Gastroesophageal sphincter (tissue), 4 donors: ENCODE results near the gene GSDMA. TPM values are rescaled to one million over a fixed set of nuclear protein-coding genes. Genes with fewer than 3 reads are reported as not detected.

Experiments used
- ATAC-seq: fragments of 150-250 bp; one replicate; pipeline ENCODE4 v1.9.1; 2016; ENCODE audit warnings: mild to moderate bottlenecking, moderate library complexity
- H3K27ac ChIP-seq, 4 donors: fragments of 200-600 bp; sonication (generic) in 3 of 4; 1 replicate in 3 of 4; 2 replicates in 1 of 4; pipeline ENCODE4 v1.5.1; 2016 to 2019
- H3K27me3 ChIP-seq: fragments of 200-600 bp; sonication (generic); one replicate; pipeline ENCODE4 v1.5.1; 2019
- H3K36me3 ChIP-seq, 2 donors: fragments of 200-600 bp; sonication (generic); one replicate each; pipeline ENCODE4 v1.5.1; 2019; ENCODE audit warnings: control low read depth in 1 of 2
- H3K4me1 ChIP-seq, 3 donors: fragments of 200-600 bp; sonication (generic); 1 replicate in 2 of 3; 2 replicates in 1 of 3; pipeline ENCODE4 v1.5.1; 2016 to 2019; ENCODE audit warnings: control low read depth in 2 of 3
- H3K4me3 ChIP-seq, 2 donors: fragments of 200-600 bp; sonication (generic); one replicate each; pipeline ENCODE4 v1.5.1; 2019; ENCODE audit warnings: mild to moderate bottlenecking in 1 of 2, moderate library complexity in 1 of 2
- H3K9me3 ChIP-seq, 3 donors: fragments of 200-600 bp; sonication (generic); one replicate each; pipeline ENCODE4 v1.5.1; 2017 to 2019; ENCODE audit warnings: control low read depth in 2 of 3
- EP300 ChIP-seq: sonication (generic); formaldehyde crosslinking; IDR thresholded peaks from one replicate; pipeline ENCODE4 v1.6.1; 2017; ENCODE audit warnings: antibody characterized with exemption, mild to moderate bottlenecking
- POLR2A ChIP-seq, 2 donors: fragments of 450-650 bp; IDR thresholded peaks; one replicate each; pipeline ENCODE4 v1.6.1; 2017; ENCODE audit warnings: antibody characterized with exemption in 2 of 2, mild to moderate bottlenecking in 2 of 2, moderate library complexity in 1 of 2
- POLR2AphosphoS5 ChIP-seq: sonication (generic); formaldehyde crosslinking; IDR thresholded peaks from one replicate; pipeline ENCODE4 v1.6.1; 2017; ENCODE audit warnings: antibody characterized with exemption
- WGBS, 2 donors: methylation state at CpG; one replicate each; pipeline ENCODE4 v1.1.5; 2018; ENCODE audit warnings: low coverage in 1 of 2; 5-methylcytosine and 5-hydroxymethylcytosine counted together
- total RNA-seq, 4 donors: library from RNA; depleted of rRNA; stranded (reverse); fragments of >200 nt; gene quantifications; one replicate each; pipeline ENCODE4 v1.1.0, GENCODE V29; 2016
- TF ChIP-seq, protein P1 (sequence below), 4 experiments: fragments of 200-600 bp in 2 of 4; fragments of 450-650 bp in 2 of 4; sonication (generic) in 1 of 4; IDR thresholded peaks; one replicate each; pipeline ENCODE4 v1.5.1; 2017 to 2019; ENCODE audit warnings: antibody characterized with exemption in 4 of 4, mild to moderate bottlenecking in 2 of 4, moderate library complexity in 2 of 4

Gene GSDMA
- total RNA-seq, 4 donors from 2014 or later: 0.35 to 1.6 (median 0.54) TPM; not detected in 1

DNA sequence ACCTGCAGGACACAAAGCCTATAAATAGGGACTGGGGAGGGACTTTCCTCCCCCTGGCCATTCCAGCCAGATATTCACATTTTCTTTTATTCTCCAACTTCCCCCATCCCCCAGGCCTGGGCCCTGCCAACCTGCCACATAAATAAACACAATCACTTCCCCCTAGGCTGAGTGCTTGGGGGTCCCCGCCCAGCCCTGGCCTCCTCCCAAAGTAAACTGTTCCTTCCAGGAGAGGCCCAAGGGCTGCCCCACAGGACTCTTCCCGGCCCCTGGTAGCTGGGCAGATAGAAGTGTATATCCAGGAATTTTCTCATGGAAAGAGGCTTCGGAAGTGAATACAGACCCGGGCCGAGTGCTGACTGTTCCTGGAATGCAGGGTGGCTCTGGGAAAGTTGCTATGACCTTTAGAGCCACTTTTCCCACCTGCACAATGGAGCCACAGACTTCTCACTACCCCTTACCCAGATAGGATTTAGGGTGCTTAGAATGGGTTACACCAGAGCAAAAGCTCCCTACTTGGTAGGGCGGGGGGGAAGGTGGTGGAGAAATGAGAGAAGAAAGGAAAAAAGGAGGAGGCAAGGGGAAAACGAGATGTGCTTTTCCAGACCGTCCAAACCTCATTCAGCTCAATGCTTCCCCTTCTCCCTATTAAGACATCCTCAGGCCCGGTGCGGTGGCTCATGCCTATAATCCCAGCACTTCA is 60.9 kb downstream of the GSDMA start:
- 41 to 100% methylated on average over 1 to 8 of the region's 10 CpGs for WGBS, 2 donors
- H3K27me3 ChIP-seq: no peaks in the 10 kb centered on the region
- peak; percentile 24 for ATAC-seq
- H3K27ac ChIP-seq: peak overlapping the region in 3 of 4 donors; percentile 2 to 50 (median 48)
- H3K4me3 ChIP-seq: no peak overlapping the region
- peaks cover 0 to 90% of the 10 kb centered on the region in 2 donors for H3K36me3 ChIP-seq
- peak; percentile 36 for TF ChIP-seq POLR2AphosphoS5
- TF ChIP-seq, protein P1, sequence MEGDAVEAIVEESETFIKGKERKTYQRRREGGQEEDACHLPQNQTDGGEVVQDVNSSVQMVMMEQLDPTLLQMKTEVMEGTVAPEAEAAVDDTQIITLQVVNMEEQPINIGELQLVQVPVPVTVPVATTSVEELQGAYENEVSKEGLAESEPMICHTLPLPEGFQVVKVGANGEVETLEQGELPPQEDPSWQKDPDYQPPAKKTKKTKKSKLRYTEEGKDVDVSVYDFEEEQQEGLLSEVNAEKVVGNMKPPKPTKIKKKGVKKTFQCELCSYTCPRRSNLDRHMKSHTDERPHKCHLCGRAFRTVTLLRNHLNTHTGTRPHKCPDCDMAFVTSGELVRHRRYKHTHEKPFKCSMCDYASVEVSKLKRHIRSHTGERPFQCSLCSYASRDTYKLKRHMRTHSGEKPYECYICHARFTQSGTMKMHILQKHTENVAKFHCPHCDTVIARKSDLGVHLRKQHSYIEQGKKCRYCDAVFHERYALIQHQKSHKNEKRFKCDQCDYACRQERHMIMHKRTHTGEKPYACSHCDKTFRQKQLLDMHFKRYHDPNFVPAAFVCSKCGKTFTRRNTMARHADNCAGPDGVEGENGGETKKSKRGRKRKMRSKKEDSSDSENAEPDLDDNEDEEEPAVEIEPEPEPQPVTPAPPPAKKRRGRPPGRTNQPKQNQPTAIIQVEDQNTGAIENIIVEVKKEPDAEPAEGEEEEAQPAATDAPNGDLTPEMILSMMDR (IDR thresholded peaks at IDR 0.05): no peak
- no peak for TF ChIP-seq EP300
- TF ChIP-seq POLR2A (IDR thresholded peaks at IDR 0.05): no peak
- no peaks in the 10 kb centered on the region for H3K9me3 ChIP-seq
- peaks cover 0 to 75% (median 43%) of the 10 kb centered on the region in 3 donors for H3K4me1 ChIP-seq

DNA sequence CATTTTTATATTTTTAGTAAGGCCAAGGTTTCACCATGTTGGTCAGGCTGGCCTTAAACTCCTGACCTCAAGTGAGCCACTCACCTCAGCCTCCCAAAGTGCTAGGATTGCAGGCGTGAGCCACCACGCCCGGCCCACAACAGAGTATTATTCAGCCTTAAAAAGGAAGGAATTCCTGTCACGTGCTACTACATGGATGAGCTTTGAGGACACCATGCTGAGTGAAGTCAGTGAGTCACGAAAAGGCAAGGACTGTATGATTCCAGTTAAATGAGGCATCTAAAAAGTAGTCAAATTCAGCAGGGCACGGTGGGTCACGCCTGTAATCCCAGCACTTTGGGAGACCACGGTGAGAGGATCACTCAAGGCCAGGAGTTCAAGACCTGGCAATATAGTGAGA is 62.1 kb downstream of the GSDMA start:
- no peak for ATAC-seq
- Histone ChIP-seq H3K9me3 (no peaks in the 10 kb centered on the region), H3K4me1 (peaks cover 0 to 63% (median 35%) of the 10 kb centered on the region in 3 donors), H3K27me3 (no peaks in the 10 kb centered on the region), H3K4me3 (no peak overlapping the region), H3K36me3 (peaks cover 0 to 94% of the 10 kb centered on the region in 2 donors), H3K27ac (no peak overlapping the region)
- WGBS, 2 donors: 80 to 85% methylated on average over 2 to 6 of the region's 8 CpGs
- TF ChIP-seq, protein P1 (IDR thresholded peaks at IDR 0.05): no peak
- TF ChIP-seq EP300: no peak
- no peak for TF ChIP-seq POLR2AphosphoS5
- no peak for TF ChIP-seq POLR2A (IDR thresholded peaks at IDR 0.05)

DNA sequence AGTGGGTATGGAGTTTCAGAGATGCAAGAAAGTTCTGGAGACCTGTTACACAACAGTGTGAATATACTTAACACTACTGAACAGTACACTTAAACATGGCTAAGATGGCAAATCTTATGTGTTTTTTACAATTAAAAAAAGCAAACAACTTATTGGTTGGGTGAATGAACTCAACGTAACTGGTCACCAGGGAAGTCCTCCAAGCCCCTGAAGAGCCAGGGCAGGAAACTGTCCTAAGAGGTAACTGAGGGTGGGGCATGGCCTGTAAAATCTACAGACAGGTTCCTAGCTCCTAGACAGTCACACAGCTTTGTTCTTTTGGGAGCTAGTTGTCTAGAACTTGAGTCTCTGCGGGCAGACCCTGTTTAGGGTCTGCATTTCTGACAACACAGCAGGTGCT is 62.8 kb downstream of the GSDMA start:
- Histone ChIP-seq H3K27me3 (no peaks in the 10 kb centered on the region), H3K4me3 (no peak overlapping the region), H3K4me1 (peaks cover 0 to 57% (median 35%) of the 10 kb centered on the region in 3 donors), H3K36me3 (peaks cover 0 to 94% of the 10 kb centered on the region in 2 donors), H3K27ac (peak overlapping the region in 1 of 4 donors; percentile 45), H3K9me3 (no peaks in the 10 kb centered on the region)
- TF ChIP-seq, protein P1 (IDR thresholded peaks at IDR 0.05): no peak
- TF ChIP-seq EP300 (no peak), POLR2A (IDR thresholded peaks at IDR 0.05) (no peak), POLR2AphosphoS5 (no peak)
- no peak for ATAC-seq
- 73 to 75% methylated on average over 2 of the region's 2 CpGs for WGBS, 2 donors

DNA sequence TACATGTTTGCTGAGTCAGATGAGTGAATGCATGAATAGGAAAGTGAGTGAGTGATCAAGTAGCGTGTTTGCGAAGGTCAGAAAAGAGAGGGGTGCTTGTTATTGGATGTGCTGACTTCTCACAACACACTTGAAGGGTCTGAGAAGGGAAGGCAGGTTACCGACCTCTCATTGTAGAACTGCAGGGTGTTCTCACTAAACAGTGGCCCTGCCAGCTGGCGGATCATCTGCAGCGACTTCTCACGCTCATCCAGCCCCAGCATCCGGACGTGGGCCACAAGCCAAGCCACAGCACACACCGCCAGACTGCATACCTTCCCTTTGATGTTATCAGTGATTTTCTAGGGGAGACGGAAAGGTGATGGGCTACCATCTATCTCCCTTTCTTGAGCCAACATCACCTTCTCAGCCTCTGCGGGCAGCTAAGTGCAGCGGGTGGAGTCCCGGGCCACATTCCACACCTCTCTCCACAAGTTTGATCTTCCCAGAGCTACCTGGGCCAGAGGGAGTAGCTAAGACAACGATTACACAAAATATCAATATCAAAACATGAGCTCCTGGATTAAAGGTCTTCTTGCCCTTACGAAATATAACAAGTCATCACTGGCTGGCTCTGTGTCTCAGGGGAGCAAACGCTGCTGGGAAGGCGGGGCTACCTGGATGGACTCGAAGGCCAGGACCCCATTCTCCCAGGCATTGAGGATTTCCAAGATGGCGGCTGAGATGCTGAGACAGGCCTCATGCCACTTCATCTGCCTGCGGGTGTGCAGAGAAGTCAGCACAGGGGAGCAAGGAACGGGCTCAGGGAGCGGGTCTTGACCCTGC is 63.4 kb downstream of the GSDMA start:
- ATAC-seq: no peak
- H3K4me3 ChIP-seq: no peak overlapping the region
- H3K4me1 ChIP-seq: peaks cover 0 to 53% (median 32%) of the 10 kb centered on the region in 3 donors
- H3K36me3 ChIP-seq: peaks cover 0 to 96% of the 10 kb centered on the region in 2 donors
- WGBS, 2 donors: 45 to 55% methylated on average over 8 to 13 of the region's 22 CpGs
- TF ChIP-seq POLR2AphosphoS5: no peak
- TF ChIP-seq, protein P1 (IDR thresholded peaks at IDR 0.05): no peak
- no peak for TF ChIP-seq POLR2A (IDR thresholded peaks at IDR 0.05)
- no peak for TF ChIP-seq EP300
- no peaks in the 10 kb centered on the region for H3K9me3 ChIP-seq
- H3K27ac ChIP-seq: peak overlapping the region in 2 of 4 donors; percentile 15 to 45
- H3K27me3 ChIP-seq: no peaks in the 10 kb centered on the region
